Right ventricle myocardium superior (tissue), 1 donor: ENCODE data around the gene ELOB. TPM values are rescaled to one million over a fixed set of nuclear protein-coding genes. Genes with fewer than 3 reads are reported as not detected.

Experiments
- ATAC-seq: fragments of 200-7000 bp; cut with Tn5 transposase; one replicate; pipeline ENCODE4 v1.9.1; 2020; ENCODE audit warnings: mild to moderate bottlenecking; ENCODE audit not compliant: poor library complexity
- DNase-seq: peaks from one replicate; pipeline ENCODE4 v3.0.0-alpha.2; 2020
- intact Hi-C: fragments of 100-400 bp; cut with DNase I; formaldehyde crosslinking; loops from one replicate; pipeline ENCODE4 v1.11.2; 2022
- total RNA-seq: library from RNA; stranded (reverse); fragmentation: NEBNext Ultra II Directional; extraction: Animal tissue kit (Norgen Biotek cat#: 25700); gene quantifications from one replicate; pipeline ENCODE4 v1.2.1, GENCODE V29; 2021
- donor health status: DM: no; HTN: yes; CAD: no; lungs with severe emphysema.

The ELOB gene
- total RNA-seq, 1 donor from 2014 or later = 299 TPM

DNA sequence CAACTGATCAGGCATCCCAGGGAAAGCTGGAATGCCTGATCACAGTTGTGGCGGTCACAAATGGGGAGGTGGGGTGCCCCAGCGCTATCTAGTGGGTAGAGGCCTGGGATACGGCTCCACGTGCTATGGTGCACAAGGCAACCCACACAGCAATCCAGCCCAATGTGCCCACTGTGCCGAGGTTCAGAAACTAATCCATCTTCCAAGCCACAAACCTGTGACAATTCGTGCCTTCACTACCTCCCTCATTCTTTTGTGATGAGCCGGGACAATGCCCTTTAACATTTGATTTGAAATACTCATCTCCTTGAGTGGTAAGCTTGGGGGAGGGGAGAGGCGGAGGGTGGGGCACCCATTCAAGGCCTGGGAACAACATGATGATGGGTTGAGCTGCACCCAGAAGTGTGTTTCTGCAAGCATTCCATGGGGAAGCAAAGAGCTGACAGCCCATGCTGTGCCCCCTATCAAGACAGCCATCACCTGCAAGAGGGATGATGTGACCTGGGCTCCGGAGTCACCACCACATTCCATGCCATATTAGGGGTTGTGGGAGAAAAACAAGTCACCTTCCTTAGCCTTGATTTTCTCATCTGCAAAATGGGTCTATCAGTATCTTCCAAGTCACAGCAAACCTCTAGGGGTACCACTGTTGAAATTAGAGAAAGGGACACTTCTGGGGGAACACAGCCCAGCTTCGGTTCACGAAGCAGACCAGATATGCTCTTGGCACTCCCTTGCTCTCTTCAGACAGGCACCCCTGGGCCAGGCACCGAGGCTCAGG is 3.7 kb downstream of the ELOB start:
- no peak for ATAC-seq
- intact Hi-C loops = no loop called here
- DNase-seq = peak; percentile 4

GRCh38 chr16:2771496-2772402 is 5.3 kb downstream of the ELOB start:
- DNase-seq (peak; percentile 36), ATAC-seq (no peak)
- intact Hi-C loops = no loop called here

DNA sequence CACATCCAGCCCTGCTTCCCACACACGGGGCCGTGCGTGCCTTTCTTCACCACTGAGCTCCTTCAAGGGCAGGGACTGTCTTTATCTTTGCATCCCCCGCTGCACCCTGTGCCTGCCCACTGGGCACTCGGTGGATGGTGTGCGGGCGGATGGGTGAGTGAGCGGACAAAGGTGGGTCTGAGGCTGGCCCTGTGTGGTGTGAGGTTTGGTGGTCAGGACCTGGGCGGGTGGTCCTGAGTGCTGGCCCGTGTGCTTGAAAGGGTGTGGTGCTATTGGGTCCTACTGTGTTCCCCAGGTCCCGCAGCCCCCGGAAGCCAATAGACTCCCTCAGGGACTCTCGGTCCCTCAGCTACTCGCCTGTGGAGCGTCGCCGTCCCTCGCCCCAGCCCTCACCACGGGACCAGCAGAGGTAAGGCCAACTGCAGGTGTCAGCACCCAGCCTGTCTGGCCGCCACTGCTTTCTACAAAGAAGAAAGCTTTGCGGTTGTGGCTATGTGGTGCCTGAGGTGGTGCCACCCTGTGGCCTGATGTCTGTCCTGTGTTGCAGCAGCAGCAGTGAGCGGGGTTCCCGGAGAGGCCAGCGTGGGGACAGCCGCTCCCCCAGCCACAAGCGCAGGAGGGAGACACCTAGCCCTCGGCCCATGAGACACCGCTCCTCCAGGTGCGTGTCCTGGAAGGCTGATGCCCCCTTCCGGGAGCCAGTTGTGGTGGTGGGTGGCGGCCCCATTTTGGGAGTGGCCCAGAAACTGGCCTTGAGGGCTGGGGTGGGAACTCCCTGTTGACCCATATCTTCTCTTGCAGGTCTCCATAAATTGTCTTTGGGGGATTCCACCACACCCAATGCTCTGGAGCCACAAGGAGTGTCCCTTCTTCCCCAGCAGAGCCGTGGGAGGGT is 6.8 kb downstream of the ELOB start:
- ATAC-seq (no peak), DNase-seq (peak; percentile 39)
- intact Hi-C loops = no loop called here

- ATAC-seq = peak; percentile 29
- intact Hi-C loops = no loop called here
- peak; percentile 28 for DNase-seq
Observed at GRCh38 chr16:2769675-2770056, 7.4 kb downstream of the ELOB start.

- no peak for ATAC-seq
- intact Hi-C loops = no loop called here
- DNase-seq = peak; percentile 41
Observed at GRCh38 chr16:2769100-2769529, 8.0 kb downstream of the ELOB start.

DNA sequence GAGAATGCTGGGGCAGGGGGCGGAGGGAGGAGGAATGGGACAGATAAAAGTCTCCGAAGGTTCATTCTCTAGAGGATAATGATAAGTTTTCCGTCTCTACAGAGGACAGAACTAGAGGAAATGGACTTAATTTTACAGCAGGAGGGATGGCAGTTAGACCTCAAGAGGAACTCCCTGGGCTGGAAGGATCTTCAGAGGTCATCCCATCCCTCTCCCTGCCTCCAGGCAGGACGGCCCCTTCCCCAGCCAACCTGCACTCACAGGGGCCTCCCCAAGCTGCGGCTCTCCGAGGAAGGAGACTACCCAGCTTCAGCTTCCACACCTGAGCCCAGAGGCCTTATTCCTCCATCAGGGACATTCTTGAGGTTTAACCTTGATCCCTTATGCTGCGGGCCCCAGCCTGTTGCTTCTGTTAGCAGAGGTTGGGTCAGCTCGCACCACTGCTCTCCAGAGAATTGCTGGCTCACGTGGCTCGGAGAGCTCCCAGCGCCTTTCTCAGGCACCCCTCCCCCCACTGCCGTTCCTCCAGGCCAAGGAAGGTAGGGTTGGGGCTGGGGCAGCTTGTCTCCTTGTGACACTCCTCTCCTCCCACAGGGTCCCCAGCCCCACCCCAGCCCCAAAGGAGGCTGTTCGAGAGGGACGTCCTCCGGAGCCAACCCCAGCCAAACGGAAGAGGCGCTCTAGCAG is 8.5 kb downstream of the ELOB start:
- no peak for ATAC-seq
- peak; percentile 46 for DNase-seq

DNA sequence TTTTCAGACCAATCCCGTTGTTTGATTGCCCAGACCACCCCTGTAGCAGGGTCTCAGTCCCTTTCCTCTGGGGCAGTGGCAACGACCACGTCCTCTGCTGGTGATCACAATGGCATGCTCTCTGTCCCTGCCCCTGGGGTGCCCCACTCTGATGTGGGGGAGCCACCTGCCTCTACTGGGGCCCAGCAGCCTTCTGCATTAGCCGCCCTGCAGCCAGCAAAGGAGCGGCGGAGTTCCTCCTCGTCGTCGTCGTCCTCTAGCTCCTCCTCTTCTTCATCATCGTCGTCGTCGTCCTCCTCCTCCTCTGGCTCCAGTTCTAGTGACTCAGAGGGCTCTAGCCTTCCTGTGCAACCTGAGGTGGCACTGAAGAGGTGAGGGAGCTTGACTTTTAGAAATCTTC is 9.2 kb downstream of the ELOB start:
- ATAC-seq (no peak), DNase-seq (peak; percentile 20)
- intact Hi-C loops = no loop called here

More for the DNA sequence above, 8.5 kb downstream of the ELOB start:
- intact Hi-C loops = no loop called here

DNA sequence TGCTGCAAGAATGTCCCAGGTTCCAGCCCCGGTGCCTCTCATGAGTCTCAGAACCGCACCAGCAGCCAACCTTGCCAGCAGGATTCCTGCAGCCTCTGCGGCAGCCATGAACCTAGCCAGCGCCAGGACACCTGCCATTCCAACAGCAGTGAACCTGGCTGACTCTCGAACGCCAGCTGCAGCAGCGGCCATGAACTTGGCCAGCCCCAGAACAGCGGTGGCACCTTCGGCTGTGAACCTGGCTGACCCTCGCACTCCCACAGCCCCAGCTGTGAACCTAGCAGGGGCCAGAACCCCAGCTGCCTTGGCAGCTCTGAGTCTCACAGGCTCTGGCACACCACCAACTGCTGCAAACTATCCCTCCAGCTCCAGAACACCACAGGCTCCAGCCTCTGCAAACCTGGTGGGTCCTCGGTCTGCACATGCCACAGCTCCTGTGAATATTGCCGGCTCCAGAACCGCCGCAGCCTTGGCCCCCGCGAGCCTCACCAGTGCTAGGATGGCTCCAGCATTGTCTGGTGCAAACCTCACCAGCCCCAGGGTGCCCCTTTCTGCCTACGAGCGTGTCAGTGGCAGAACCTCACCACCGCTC is 9.8 kb downstream of the ELOB start:
- ATAC-seq (no peak), DNase-seq (peak; percentile 38)
- intact Hi-C loops = no loop called here

- intact Hi-C loops = no loop called here
- ATAC-seq = no peak
- peak; percentile 34 for DNase-seq
Observed at GRCh38 chr16:2766430-2767139, 10.5 kb downstream of the ELOB start.

GRCh38 chr16:2765462-2766404 is 11.3 kb downstream of the ELOB start:
- DNase-seq (peak; percentile 42), ATAC-seq (no peak)
- intact Hi-C loops = no loop called here

DNA sequence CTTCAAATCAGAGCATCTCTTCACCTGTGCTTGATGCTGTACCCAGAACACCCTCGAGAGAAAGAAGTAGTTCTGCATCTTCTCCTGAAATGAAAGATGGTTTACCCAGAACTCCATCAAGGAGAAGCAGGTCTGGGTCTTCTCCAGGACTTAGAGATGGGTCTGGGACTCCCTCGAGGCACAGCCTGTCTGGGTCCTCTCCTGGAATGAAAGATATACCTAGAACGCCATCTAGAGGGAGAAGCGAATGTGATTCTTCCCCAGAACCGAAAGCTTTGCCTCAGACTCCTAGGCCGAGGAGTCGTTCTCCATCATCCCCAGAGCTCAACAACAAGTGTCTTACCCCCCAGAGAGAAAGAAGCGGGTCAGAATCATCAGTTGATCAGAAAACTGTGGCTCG is 12.4 kb downstream of the ELOB start:
- ATAC-seq (no peak), DNase-seq (no peak)
- intact Hi-C loops = no loop called here

DNA sequence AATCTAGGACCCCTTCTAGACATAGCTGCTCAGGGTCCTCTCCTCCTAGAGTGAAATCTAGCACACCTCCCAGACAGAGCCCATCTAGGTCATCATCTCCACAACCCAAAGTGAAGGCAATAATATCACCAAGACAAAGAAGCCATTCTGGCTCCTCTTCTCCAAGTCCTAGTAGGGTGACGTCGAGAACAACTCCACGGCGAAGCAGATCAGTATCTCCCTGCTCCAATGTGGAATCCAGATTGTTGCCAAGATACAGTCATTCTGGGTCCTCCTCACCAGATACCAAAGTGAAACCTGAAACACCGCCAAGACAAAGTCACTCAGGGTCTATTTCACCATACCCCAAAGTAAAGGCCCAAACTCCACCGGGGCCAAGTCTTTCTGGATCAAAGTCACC is 13.9 kb downstream of the ELOB start:
- ATAC-seq = no peak
- intact Hi-C loops = no loop called here
- no peak for DNase-seq

DNA sequence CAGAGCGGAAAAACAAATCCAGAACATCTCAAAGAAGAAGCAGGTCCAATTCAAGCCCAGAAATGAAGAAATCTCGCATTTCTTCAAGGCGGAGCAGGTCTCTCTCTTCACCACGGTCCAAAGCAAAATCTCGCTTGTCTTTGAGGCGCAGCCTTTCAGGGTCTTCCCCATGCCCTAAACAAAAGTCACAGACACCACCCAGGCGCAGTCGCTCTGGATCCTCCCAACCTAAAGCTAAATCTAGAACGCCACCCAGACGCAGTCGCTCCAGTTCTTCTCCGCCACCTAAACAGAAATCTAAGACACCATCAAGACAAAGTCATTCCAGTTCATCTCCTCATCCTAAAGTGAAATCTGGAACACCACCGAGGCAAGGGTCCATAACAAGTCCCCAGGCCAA is 14.4 kb downstream of the ELOB start:
- peak; percentile 27 for DNase-seq

GRCh38 chr16:2761886-2762583 is 15.0 kb downstream of the ELOB start:
- ATAC-seq (no peak), DNase-seq (peak; percentile 33)
- intact Hi-C loops = no loop called here

More for the DNA sequence above, 14.4 kb downstream of the ELOB start:
- intact Hi-C loops = no loop called here
- ATAC-seq = no peak

GRCh38 chr16:2761472-2761871 is 15.6 kb downstream of the ELOB start:
- intact Hi-C loops = no loop called here
- DNase-seq = peak; percentile 2

DNA sequence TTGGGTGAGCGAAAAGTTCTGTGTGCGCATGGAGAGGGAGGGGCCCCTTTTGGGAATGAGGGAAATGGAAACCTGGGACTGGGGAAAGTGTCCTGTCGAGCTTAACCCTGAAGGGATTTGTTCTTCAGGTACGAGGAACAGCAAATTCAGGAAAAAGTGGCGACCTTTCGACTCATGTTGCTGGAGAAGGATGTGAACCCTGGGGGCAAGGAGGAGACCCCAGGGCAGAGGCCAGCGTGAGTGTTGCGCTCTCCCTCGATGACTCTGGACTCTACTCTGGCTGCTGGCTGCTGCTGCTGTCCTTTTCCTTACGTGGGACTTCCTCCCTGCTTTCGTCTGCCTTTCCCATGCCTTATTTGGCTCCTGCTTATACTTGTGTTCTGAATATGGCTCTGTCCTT is 19.7 kb downstream of the ELOB start:
- peak; percentile 30 for DNase-seq
- ATAC-seq = no peak
- intact Hi-C loops = no loop called here

More at GRCh38 chr16:2761472-2761871, 15.6 kb downstream of the ELOB start:
- ATAC-seq = no peak
